Ovary (tissue), 3 donors: ENCODE measurements around the gene MON1A.

Experiments used
- EP300 ChIP-seq: sonication (generic); formaldehyde crosslinking; IDR thresholded peaks from one replicate; pipeline ENCODE4 v1.6.1; 2017; ENCODE audit warnings: antibody characterized with exemption
- POLR2A ChIP-seq: fragments of 450-650 bp; IDR thresholded peaks from one replicate; pipeline ENCODE4 v1.6.1; 2017; ENCODE audit warnings: antibody characterized with exemption, mild to moderate bottlenecking, moderate library complexity
- TF ChIP-seq, protein P1 (sequence below), 3 donors: fragments of 450-650 bp in 2 of 3; fragments of 200-600 bp in 1 of 3; IDR thresholded peaks; one replicate each; pipeline versions ENCODE4 v1.5.1 to v1.8.0; 2016 to 2022; ENCODE audit warnings: antibody characterized with exemption in 3 of 3, mild to moderate bottlenecking in 1 of 3
- donor health status: DM: no; HTN: no; CAD: no.

DNA sequence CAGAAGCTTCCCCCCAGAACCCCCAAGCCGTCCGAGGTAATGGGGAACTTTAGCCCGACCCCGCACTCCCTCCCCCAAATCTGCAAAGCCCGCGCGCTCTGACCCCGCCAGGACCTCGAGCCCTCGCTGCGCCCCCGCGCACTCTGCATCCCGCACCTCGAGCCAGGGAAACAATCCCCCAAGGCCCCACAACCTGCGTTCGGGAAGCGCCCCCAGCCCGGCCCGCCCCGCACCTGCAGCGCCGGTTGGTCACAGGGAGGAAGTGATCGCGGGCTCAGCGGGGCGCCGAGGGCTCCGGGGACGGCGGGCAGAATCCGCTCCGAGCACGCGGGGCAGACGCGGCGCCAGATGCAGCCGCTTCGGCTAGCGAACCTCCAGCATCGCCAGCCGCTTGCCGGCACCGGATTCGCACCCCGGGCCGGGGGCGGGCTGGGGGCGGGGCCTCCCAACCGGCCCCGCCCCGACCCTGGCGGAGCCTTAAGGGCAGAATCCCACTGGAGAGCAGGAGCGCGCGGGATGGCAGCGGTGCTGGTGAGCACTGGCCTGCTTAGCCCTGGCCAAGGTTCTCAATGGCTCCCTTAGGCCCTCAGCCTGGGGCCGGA, 60.0 kb downstream of the MON1A start, which contains the start of gene CAMKV:
- TF ChIP-seq, protein P1, sequence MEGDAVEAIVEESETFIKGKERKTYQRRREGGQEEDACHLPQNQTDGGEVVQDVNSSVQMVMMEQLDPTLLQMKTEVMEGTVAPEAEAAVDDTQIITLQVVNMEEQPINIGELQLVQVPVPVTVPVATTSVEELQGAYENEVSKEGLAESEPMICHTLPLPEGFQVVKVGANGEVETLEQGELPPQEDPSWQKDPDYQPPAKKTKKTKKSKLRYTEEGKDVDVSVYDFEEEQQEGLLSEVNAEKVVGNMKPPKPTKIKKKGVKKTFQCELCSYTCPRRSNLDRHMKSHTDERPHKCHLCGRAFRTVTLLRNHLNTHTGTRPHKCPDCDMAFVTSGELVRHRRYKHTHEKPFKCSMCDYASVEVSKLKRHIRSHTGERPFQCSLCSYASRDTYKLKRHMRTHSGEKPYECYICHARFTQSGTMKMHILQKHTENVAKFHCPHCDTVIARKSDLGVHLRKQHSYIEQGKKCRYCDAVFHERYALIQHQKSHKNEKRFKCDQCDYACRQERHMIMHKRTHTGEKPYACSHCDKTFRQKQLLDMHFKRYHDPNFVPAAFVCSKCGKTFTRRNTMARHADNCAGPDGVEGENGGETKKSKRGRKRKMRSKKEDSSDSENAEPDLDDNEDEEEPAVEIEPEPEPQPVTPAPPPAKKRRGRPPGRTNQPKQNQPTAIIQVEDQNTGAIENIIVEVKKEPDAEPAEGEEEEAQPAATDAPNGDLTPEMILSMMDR (IDR thresholded peaks at IDR 0.05), result no peak
- TF ChIP-seq EP300 (no peak), POLR2A (no peak)
